Esophagus mucosa (tissue), 1 donor: ENCODE data around the gene ACOT2. TPM values are rescaled to one million over a fixed set of nuclear protein-coding genes. Genes with fewer than 3 reads are reported as not detected.
"Not testable (repeated sequence)": the region's sequence is repeated elsewhere in the genome, so short reads cannot be mapped to it uniquely, and the experiment has no call there.

Experiments used
- ATAC-seq: fragments of 200-7000 bp; cut with Tn5 transposase; one replicate; pipeline ENCODE4 v1.9.1; 2020
- total RNA-seq: library from RNA; stranded (reverse); gene quantifications from one replicate; pipeline ENCODE4 v1.2.4, GENCODE V29; 2023
- donor health status: DM: yes; HTN: yes; CAD: no.

ACOT2 gene
- total RNA-seq: 7.2 TPM

DNA sequence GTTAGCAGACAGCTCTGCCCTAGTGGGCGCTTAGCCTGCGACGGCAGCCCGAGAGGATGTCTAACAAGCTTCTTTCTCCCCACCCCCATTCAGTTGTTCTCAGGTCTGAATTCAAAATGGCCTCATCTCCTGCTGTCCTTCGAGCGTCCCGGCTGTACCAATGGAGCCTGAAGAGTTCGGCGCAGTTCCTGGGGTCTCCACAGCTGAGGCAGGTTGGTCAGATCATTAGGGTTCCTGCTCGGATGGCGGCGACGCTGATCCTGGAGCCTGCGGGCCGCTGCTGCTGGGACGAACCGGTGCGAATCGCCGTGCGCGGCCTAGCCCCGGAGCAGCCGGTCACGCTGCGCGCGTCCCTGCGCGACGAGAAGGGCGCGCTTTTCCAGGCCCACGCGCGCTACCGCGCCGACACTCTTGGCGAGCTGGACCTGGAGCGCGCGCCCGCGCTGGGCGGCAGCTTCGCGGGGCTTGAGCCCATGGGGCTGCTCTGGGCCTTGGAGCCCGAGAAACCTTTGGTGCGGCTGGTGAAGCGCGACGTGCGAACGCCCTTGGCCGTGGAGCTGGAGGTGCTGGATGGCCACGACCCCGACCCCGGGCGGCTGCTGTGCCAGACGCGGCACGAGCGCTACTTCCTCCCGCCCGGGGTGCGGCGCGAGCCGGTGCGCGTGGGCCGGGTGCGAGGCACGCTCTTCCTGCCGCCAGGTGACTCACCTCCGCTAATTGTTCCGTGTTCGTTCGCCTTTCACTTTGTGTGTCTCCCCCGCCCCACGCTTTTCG is at the start of gene ACOT2:
Gene ACOT2, plus strand, starts transcription at position 29 of the 774 bp plus-strand sequence. Its CDS starts 28 bp downstream, at position 57.
- peak; percentile 82 for ATAC-seq

GRCh38 chr14:73521229-73521628 is 47.8 kb upstream of the ACOT2 start:
- ATAC-seq: no peak

- no peak for ATAC-seq
These were observed 44.5 kb upstream of the ACOT2 start for GRCh38 chr14:73524493-73524892.

DNA sequence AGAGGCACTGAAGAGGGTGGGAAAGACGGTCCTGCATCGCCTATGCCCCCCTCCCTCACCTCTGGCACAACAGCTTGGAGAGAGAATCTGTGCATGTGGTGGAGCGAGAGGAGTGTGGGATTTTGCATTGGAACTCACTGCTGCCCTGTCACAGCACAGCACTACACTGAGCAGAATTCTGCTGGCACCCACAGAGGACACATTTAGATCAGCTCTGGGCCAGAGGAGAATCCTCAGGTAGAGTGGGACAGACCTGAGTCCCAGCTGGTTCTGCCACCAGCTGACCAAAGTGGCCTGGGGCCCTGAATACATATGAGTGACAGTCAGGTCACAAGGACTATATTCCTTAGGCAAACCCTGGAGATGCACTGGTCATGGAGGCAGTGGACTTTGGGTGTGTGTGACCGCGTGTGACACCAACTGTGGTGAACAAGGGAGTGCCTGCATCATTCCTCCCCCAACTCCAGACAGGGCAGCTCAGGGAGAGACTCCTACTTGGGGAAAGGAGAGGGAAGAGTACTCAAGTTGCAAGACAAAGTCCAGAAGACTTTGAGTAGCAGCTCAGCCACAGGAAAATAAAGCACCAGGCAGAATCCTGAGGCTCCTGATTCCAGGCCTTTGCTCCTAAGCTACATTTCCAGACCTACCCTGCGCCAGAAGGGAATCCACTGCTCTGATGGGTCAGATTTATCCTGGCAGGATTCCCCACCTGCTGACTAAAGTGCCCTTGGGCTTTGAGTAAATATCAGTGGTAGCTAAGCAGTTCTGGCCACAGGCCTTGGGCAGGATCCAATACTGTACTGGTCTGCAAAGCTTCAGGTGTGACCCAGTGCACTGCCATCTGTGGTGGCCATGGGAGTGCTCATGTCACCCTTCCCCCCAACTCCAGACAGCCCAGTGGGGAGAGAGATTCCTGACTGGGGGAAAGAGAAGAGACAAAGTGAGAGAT is 42.7 kb upstream of the ACOT2 start:
- ATAC-seq: no peak

GRCh38 chr14:73529356-73529755 is 39.7 kb upstream of the ACOT2 start:
- ATAC-seq: not testable (repeated sequence)

GRCh38 chr14:73531971-73532370 is 37.0 kb upstream of the ACOT2 start:
- not testable (repeated sequence) for ATAC-seq

DNA sequence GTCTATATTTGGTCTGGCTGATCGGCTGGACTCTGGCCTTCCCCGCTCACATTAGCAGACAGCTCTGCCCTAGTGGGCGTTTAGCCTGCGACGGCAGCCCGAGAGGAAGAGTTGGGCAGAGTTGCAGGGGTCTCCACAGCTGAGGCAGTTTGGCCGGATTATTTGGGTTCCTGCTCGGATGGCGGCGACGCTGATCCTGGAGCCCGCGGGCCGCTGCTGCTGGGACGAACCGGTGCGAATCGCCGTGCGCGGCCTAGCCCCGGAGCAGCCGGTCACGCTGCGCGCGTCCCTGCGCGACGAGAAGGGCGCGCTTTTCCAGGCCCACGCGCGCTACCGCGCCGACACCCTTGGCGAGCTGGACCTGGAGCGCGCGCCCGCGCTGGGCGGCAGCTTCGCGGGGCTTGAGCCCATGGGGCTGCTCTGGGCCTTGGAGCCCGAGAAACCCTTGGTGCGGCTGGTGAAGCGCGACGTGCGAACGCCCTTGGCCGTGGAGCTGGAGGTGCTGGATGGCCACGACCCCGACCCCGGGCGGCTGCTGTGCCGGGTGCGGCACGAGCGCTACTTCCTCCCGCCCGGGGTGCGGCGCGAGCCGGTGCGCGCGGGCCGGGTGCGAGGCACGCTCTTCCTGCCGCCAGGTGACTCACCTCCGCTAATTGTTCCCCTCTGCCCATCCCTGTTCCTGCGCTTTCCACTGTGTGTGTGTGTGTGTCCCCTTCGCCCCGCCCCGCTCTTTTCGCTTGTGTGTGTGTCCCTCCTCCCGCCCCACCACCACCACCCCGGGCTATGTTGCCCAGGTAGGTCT is 31.6 kb upstream of the ACOT2 start:
- ATAC-seq: peak; percentile 96

DNA sequence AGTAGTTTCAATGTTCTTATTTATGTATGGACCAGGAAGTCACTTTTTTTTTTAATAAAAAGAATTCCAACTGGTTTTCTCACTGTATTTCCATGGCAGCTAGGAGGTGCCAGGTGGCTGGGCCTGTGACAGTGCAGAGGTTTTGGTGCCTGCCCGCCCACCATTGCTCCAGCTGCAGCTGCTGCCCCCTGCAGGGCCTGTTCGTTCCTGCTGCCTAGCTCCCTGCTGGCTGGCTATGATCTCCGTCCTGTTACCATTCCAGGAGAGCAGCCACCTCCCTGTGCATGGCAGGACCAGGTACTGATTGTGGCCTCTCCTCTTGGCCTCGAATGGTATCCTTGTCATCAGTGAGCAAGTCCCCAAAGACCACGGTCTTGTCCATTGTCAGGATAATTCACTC is 30.0 kb upstream of the ACOT2 start:
- ATAC-seq: peak; percentile 76

DNA sequence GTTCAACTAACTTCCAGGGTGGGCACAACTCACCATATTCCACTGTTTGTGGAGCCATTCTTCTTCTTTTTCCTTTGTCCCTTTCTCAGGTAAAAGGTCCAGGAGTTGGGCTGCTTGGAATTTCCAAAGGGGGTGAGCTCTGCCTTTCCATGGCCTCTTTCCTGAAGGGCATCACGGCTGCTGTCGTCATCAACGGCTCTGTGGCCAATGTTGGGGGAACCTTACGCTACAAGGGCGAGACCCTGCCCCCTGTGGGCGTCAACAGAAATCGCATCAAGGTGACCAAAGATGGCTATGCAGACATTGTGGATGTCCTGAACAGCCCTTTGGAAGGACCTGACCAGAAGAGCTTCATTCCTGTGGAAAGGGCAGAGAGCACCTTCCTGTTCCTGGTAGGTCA is 26.1 kb upstream of the ACOT2 start:
- peak; percentile 79 for ATAC-seq

DNA sequence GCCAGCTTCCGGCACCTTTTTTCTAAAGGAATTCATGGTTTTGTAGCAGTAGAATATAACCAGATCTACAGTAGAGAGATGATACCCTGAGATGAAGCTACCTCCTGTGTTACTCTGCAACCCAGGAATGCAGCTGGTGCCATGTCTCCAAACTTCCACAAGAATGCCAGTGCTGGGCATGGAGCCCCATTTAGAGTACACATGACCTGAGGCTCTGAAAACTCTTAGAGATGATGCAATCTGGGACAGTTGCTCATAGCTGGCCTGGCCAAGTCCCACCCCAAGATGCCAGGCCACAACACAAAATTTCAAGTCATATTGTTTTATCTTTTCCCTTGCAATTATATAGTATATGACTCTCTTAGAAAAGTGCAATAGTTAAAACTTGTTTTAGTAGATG is 23.7 kb upstream of the ACOT2 start:
- peak; percentile 33 for ATAC-seq

DNA sequence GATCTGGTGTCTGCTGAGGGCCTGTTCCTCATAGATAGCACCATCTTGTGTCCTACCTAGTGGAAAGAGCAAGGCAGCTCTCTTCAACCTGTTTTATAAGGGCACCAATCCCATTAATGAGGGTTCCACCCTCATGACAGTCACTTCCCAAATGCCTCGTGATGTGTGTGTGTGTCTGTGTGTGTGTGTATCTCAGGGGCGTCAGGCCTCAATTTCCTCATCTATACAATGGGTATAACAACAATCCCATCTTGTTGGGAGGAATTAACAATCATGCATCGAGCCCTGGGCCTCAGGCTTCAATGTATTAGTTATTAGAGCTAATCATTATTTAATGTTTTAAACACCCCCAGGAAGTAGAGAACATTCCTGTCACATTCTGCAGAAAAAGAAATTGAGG is 19.9 kb upstream of the ACOT2 start:
- not testable (repeated sequence) for ATAC-seq

- not testable (repeated sequence) for ATAC-seq
These were observed 19.0 kb upstream of the ACOT2 start for GRCh38 chr14:73549889-73550524.

DNA sequence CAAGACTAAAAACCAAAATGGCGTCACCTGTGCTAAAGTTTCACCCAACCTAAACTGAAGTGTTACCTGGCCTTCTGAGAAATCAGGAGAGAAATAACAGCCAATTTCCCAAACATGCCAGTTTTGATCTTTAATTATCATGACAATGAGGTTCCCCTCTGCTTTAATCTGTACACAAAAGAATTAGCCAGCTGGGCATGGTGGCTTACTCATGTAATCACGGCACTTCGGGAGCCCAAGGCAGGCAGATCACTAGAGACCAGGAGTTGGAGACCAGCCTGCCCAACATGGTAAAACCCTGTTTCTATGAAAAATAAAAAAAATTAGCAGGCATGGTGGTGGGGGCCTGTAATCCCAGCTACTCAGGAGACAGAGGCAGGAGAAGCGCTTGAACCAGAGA is 15.2 kb upstream of the ACOT2 start:
- no peak for ATAC-seq

DNA sequence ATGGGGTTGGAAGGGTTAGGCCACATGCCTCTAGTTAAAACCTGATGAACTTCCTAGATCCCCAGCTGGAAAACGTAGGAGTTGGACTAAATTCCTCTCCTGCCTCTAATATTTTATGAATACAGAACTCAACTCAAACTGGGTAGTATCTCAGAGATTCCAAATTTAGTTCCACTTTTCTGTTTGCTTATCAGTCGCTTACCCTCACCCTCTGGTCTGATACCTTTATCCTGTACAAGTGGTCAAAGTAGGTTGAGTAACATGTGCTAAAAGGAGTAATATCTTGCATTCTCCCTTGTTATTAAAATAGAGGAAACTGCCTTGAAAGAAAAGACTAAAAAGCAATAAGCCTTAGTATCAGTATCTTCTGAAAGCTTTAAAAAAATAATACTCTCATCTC is 11.8 kb upstream of the ACOT2 start:
- not testable (repeated sequence) for ATAC-seq

DNA sequence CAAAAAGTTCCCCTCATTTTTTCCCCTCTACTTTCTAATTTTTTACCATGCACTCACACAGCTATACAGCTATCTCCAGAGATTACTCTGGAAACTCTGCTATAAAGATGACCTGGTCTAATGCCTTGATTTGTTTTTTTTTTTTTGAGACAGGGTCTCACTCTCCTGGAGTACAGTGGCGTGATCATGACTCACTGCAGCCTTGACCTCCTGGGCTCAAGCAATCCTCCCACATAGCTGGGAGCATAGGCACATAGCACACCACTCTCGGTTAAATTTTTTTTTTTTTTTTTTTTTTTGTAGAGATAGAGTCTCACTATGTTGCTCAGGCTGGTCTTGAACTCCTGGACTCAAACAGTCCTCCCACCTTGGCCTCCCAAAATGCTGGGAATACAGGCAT is 10.8 kb upstream of the ACOT2 start:
- not testable (repeated sequence) for ATAC-seq

GRCh38 chr14:73562256-73562655 is 6.8 kb upstream of the ACOT2 start:
- not testable (repeated sequence) for ATAC-seq

DNA sequence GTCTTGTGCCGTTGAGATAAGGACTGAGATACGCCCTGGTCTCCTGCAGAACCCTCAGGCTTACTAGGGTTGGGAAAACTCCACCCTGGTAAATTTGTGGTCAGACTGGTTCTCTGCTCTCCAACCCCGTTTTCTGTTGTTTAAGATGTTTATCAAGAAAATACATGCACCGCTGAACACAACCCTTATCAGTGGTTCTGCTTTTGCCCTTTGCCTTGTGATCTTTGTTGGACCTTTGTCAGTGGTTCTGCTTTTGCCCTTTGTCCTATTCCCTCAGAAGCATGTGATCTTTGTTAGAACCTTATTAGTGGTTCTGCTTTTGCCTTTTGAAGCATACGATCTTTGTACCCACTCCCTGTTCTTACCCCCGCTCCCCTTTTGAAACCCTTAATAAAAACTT is 6.3 kb upstream of the ACOT2 start:
- ATAC-seq: not testable (repeated sequence)

DNA sequence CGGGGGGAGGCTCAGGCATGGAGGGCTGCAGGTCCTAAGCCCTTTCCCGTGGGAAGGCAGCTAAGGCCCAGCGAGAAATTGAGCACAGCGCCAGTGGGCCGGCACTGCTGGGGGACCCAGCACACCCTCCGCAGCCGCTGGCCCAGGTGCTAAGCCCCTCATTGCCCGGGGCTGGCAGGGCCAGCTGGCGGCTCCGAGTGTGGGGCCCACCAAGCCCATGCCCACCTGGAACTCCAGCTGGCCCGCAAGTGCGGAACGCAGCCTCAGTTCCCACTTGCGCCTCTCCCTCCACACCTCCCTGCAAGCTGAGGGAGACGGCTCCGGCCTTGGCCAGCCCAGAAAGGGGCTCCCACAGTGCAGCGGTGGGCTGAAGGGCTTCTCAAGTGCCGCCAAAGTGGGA is 2.6 kb upstream of the ACOT2 start:
- ATAC-seq: not testable (repeated sequence)

GRCh38 chr14:73566935-73567334 is 2.1 kb upstream of the ACOT2 start:
- ATAC-seq: not testable (repeated sequence)

GRCh38 chr14:73567358-73567757 is 1.7 kb upstream of the ACOT2 start:
- no peak for ATAC-seq

GRCh38 chr14:73567951-73568885 is 795 bp upstream of the ACOT2 start:
- no peak for ATAC-seq
